Thyroid gland (tissue), 4 donors: ENCODE data around the gene EHBP1.

Experiments
- POLR2A ChIP-seq, 2 donors: fragments of 450-650 bp; IDR thresholded peaks; one replicate each; pipeline ENCODE4 v1.6.1; 2017; ENCODE audit warnings: antibody characterized with exemption in 2 of 2, mild to moderate bottlenecking in 2 of 2, moderate library complexity in 1 of 2
- TF ChIP-seq, protein P1 (sequence below), 6 experiments: fragments of 200-600 bp in 3 of 6; fragments of 450-650 bp in 3 of 6; sonication (generic) in 3 of 6; IDR thresholded peaks; one replicate each; pipeline ENCODE4 v1.5.1; 2016 to 2019; ENCODE audit warnings: antibody characterized with exemption in 6 of 6, mild to moderate bottlenecking in 2 of 6, inconsistent platforms in 1 of 6, moderate library complexity in 1 of 6

DNA sequence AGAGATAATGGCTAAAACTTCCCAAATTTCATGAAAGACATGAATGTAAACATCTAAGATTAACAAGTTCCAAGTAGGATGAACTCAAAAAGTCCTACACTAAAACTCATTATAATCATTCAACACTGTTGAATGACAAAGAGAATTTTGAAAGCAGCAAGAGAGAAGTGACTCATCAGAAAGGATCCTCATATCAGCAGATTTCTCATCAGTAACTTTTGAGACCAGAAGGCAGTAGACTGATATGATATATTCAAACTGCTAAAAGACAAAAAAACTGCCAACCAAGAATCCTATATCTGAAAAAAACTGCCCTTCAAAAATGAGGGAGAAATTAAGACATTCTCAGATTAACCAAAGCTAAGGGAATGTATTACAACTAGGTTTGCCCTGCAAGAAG is 214.6 kb downstream of the EHBP1 start:
- TF ChIP-seq, protein P1, sequence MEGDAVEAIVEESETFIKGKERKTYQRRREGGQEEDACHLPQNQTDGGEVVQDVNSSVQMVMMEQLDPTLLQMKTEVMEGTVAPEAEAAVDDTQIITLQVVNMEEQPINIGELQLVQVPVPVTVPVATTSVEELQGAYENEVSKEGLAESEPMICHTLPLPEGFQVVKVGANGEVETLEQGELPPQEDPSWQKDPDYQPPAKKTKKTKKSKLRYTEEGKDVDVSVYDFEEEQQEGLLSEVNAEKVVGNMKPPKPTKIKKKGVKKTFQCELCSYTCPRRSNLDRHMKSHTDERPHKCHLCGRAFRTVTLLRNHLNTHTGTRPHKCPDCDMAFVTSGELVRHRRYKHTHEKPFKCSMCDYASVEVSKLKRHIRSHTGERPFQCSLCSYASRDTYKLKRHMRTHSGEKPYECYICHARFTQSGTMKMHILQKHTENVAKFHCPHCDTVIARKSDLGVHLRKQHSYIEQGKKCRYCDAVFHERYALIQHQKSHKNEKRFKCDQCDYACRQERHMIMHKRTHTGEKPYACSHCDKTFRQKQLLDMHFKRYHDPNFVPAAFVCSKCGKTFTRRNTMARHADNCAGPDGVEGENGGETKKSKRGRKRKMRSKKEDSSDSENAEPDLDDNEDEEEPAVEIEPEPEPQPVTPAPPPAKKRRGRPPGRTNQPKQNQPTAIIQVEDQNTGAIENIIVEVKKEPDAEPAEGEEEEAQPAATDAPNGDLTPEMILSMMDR (IDR thresholded peaks at IDR 0.05), result no peak
- TF ChIP-seq POLR2A (IDR thresholded peaks at IDR 0.05), result no peak
